ENCODE data around the gene KRTAP2-4.

The KRTAP2-4 gene

GRCh38 chr17:41024697-41025096, 41.0 kb downstream of the KRTAP2-4 start:
- no peak for TF ChIP-seq POLR2AphosphoS5 (IDR thresholded peaks at IDR 0.05; ENCODE audit: low read depth, low read length)
- TF ChIP-seq REST (IDR thresholded peaks at IDR 0.05; ENCODE audit: insufficient read depth in 1 of 2, low read depth in 2 of 2, low read length in 2 of 2), result no peak
- TF ChIP-seq FOXP2 (optimal IDR thresholded peaks at IDR 0.05; ENCODE audit: borderline replicate concordance, extremely low read depth, extremely low read length, insufficient read depth), result no peak
- TF ChIP-seq SIN3A (IDR thresholded peaks at IDR 0.05; ENCODE audit: borderline replicate concordance, insufficient read depth, low read length), result no peak
- no peak for TF ChIP-seq TAF1 (IDR thresholded peaks at IDR 0.05; ENCODE audit: borderline replicate concordance, insufficient read depth, low read length)

- TF ChIP-seq SIN3A (IDR thresholded peaks at IDR 0.05; ENCODE audit: borderline replicate concordance, insufficient read depth, low read length), result no peak
- TF ChIP-seq FOXP2 (optimal IDR thresholded peaks at IDR 0.05; ENCODE audit: borderline replicate concordance, extremely low read depth, extremely low read length, insufficient read depth), result no peak
- no peak for TF ChIP-seq POLR2AphosphoS5 (IDR thresholded peaks at IDR 0.05; ENCODE audit: low read depth, low read length)
- TF ChIP-seq REST (IDR thresholded peaks at IDR 0.05; ENCODE audit: insufficient read depth in 1 of 2, low read depth in 2 of 2, low read length in 2 of 2), result no peak
- no peak for TF ChIP-seq TAF1 (IDR thresholded peaks at IDR 0.05; ENCODE audit: borderline replicate concordance, insufficient read depth, low read length)
These were observed 45.3 kb downstream of the KRTAP2-4 start for GRCh38 chr17:41020336-41020735.

- TF ChIP-seq FOXP2 (optimal IDR thresholded peaks at IDR 0.05; ENCODE audit: borderline replicate concordance, extremely low read depth, extremely low read length, insufficient read depth), result no peak
- no peak for TF ChIP-seq SIN3A (IDR thresholded peaks at IDR 0.05; ENCODE audit: borderline replicate concordance, insufficient read depth, low read length)
- no peak for TF ChIP-seq TAF1 (IDR thresholded peaks at IDR 0.05; ENCODE audit: borderline replicate concordance, insufficient read depth, low read length)
These were observed 46.3 kb downstream of the KRTAP2-4 start for GRCh38 chr17:41019415-41019814.

GRCh38 chr17:41018541-41018940, 47.1 kb downstream of the KRTAP2-4 start:
- TF ChIP-seq SIN3A (IDR thresholded peaks at IDR 0.05; ENCODE audit: borderline replicate concordance, insufficient read depth, low read length) (no peak), REST (IDR thresholded peaks at IDR 0.05; ENCODE audit: insufficient read depth in 1 of 2, low read depth in 2 of 2, low read length in 2 of 2) (no peak), POLR2AphosphoS5 (IDR thresholded peaks at IDR 0.05; ENCODE audit: low read depth, low read length) (no peak), FOXP2 (optimal IDR thresholded peaks at IDR 0.05; ENCODE audit: borderline replicate concordance, extremely low read depth, extremely low read length, insufficient read depth) (no peak), TAF1 (IDR thresholded peaks at IDR 0.05; ENCODE audit: borderline replicate concordance, insufficient read depth, low read length) (no peak)

GRCh38 chr17:41016578-41017215, 49.0 kb downstream of the KRTAP2-4 start:
- TF ChIP-seq POLR2AphosphoS5 (IDR thresholded peaks at IDR 0.05; ENCODE audit: low read depth, low read length) (no peak), REST (IDR thresholded peaks at IDR 0.05; ENCODE audit: insufficient read depth in 1 of 2, low read depth in 2 of 2, low read length in 2 of 2) (no peak), FOXP2 (optimal IDR thresholded peaks at IDR 0.05; ENCODE audit: borderline replicate concordance, extremely low read depth, extremely low read length, insufficient read depth) (no peak), TAF1 (IDR thresholded peaks at IDR 0.05; ENCODE audit: borderline replicate concordance, insufficient read depth, low read length) (no peak), SIN3A (IDR thresholded peaks at IDR 0.05; ENCODE audit: borderline replicate concordance, insufficient read depth, low read length) (no peak)

Data from PFSK-1 (cell line).